ENCODE data around the gene TTLL1. TPM values are rescaled to one million over a fixed set of nuclear protein-coding genes. Genes with fewer than 3 reads are reported as not detected.
"Not testable (repeated sequence)": the region's sequence is repeated elsewhere in the genome, so short reads cannot be mapped to it uniquely, and the experiment has no call there.

Gene TTLL1
- total RNA-seq, 1 donor from 2014 or later: 9.4 TPM

DNA sequence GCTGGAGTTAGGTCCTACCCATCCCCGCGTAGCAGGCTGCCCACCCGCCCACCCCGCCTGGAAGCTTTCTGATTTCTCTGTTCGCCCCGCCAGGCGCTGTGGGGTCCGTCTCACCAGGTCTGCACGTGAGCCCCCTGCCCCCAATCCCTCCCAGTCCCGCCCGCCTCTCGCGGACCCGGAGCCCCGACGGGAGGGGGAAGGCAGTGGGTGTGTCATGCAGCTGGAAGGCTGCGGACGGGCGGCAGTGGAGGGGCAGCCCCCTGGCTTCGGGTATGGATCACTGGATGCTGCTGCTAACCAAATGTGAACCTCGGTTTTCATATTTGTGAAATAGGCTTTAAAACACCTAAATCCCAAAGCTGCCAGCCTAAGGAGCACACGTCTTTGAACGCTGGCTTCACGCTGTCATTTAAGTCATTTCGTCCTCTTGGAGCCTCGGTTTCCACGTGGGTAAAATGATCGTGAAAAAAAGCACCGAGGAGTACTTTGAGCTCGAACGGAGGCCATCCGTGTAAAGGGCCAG is 20.8 kb upstream of the TTLL1 start:
- peaks cover 42% of the 10 kb centered on the region for H3K27me3 Mint-ChIP-seq (ENCODE audit: insufficient read depth, low read depth)
- peak overlapping the region; percentile 76 for H2AFZ ChIP-seq (replicated peaks)

DNA sequence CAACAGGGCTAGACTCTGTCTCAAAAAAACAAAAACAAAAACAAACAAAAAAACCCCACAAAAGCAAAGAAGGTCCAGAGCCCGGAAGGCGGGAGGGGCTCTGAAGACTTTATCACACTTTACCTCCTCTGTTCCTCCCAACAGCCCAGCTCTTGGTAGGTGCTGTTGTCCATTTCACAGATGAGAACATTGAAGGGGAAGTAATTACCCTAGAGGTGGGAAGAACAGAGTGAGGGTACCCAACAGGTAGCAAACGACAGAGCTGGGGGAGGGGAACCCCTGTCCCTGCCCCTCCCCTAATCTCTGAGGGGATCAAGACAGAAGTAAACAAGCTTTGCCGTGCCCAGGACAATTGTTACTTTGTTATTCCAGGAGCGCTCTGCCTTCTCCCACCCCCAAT is 20.3 kb upstream of the TTLL1 start:
- H3K9me3 ChIP-seq (ENCODE audit: low read depth): no peaks in the 10 kb centered on the region

More for the DNA sequence above, 20.8 kb upstream of the TTLL1 start:
- peak; percentile 50 for TF ChIP-seq EZH2phosphoT487 (IDR thresholded peaks at IDR 0.05)
- TF ChIP-seq, protein P1, sequence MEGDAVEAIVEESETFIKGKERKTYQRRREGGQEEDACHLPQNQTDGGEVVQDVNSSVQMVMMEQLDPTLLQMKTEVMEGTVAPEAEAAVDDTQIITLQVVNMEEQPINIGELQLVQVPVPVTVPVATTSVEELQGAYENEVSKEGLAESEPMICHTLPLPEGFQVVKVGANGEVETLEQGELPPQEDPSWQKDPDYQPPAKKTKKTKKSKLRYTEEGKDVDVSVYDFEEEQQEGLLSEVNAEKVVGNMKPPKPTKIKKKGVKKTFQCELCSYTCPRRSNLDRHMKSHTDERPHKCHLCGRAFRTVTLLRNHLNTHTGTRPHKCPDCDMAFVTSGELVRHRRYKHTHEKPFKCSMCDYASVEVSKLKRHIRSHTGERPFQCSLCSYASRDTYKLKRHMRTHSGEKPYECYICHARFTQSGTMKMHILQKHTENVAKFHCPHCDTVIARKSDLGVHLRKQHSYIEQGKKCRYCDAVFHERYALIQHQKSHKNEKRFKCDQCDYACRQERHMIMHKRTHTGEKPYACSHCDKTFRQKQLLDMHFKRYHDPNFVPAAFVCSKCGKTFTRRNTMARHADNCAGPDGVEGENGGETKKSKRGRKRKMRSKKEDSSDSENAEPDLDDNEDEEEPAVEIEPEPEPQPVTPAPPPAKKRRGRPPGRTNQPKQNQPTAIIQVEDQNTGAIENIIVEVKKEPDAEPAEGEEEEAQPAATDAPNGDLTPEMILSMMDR (IDR thresholded peaks at IDR 0.05): no peak
- peak; percentile 21 for TF ChIP-seq EZH2 (IDR thresholded peaks at IDR 0.05)
- Histone ChIP-seq H3K4me3 (peak overlapping the region; percentile 57), H4K20me1 (ENCODE audit: low read depth) (peaks cover 22% of the 10 kb centered on the region), H3K9me3 (ENCODE audit: low read depth) (no peaks in the 10 kb centered on the region), H3K4me2 (peak overlapping the region; percentile 91), H3K27ac (no peak overlapping the region), H3F3A (ENCODE audit: low read depth) (peaks cover 36% of the 10 kb centered on the region), H3K27me3 (peaks cover 71% of the 10 kb centered on the region), H3K79me2 (ENCODE audit: low read depth) (no peaks in the 10 kb centered on the region), H3K4me1 (peaks cover 16% of the 10 kb centered on the region), H3K9ac (no peak overlapping the region), H3K36me3 (no peaks in the 10 kb centered on the region)
- Mint-ChIP-seq H3K4me1 (peaks cover 19% of the 10 kb centered on the region), H3K4me3 (peak overlapping the region; percentile 84), H3K36me3 (no peaks in the 10 kb centered on the region), H3K27ac (no peak overlapping the region), H3K9me3 (no peaks in the 10 kb centered on the region)
- peak; percentile 64 for DNase-seq (ENCODE audit: low spot score)

DNA sequence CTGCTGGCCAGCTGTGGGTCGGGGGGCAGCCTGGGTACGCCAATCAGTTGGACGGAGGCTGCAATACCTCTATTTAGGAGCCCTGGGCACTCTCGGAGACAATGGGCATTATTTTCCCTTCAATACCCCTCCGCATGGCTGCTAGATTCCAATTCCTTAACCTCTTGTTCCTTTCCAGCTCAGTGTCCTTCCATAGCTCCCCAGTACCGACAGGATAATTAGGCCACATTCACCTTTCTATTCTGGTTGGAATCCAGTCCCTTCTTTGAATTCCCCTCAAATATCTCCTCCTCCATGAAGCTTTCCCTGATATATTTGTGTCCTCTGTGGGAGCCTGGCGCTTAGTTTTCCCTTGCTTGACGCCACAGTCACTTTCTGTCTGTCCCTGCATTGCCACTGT is 17.1 kb upstream of the TTLL1 start:
- Histone ChIP-seq H3K36me3 (no peaks in the 10 kb centered on the region), H3K27me3 (peaks cover 35% of the 10 kb centered on the region), H4K20me1 (ENCODE audit: low read depth) (peaks cover 9% of the 10 kb centered on the region), H2AFZ (replicated peaks) (no peak overlapping the region), H3K9ac (no peak overlapping the region), H3K9me3 (ENCODE audit: low read depth) (no peaks in the 10 kb centered on the region), H3K79me2 (ENCODE audit: low read depth) (no peaks in the 10 kb centered on the region), H3K4me3 (no peak overlapping the region), H3K4me2 (no peak overlapping the region), H3K27ac (no peak overlapping the region), H3K4me1 (peaks cover 20% of the 10 kb centered on the region), H3F3A (ENCODE audit: low read depth) (peaks cover 25% of the 10 kb centered on the region)
- Mint-ChIP-seq H3K4me3 (no peak overlapping the region), H3K9me3 (no peaks in the 10 kb centered on the region), H3K4me1 (peaks cover 25% of the 10 kb centered on the region), H3K27ac (no peak overlapping the region), H3K27me3 (ENCODE audit: insufficient read depth, low read depth) (peaks cover 19% of the 10 kb centered on the region), H3K36me3 (no peaks in the 10 kb centered on the region)
- TF ChIP-seq, protein P1 (IDR thresholded peaks at IDR 0.05): no peak
- TF ChIP-seq EZH2phosphoT487 (IDR thresholded peaks at IDR 0.05) (no peak), EZH2 (IDR thresholded peaks at IDR 0.05) (no peak)
- peak; percentile 27 for DNase-seq (ENCODE audit: low spot score)

More for the DNA sequence above, 20.3 kb upstream of the TTLL1 start:
- TF ChIP-seq EZH2phosphoT487 (IDR thresholded peaks at IDR 0.05) (no peak), EZH2 (IDR thresholded peaks at IDR 0.05) (no peak)
- TF ChIP-seq, protein P1 (IDR thresholded peaks at IDR 0.05): no peak
- no peak for DNase-seq (ENCODE audit: low spot score)
- Histone ChIP-seq H3F3A (ENCODE audit: low read depth) (peaks cover 32% of the 10 kb centered on the region), H3K4me2 (peak overlapping the region; percentile 91), H3K27ac (no peak overlapping the region), H3K4me3 (peak overlapping the region; percentile 57), H4K20me1 (ENCODE audit: low read depth) (peaks cover 22% of the 10 kb centered on the region), H3K9ac (no peak overlapping the region), H3K36me3 (no peaks in the 10 kb centered on the region), H3K79me2 (ENCODE audit: low read depth) (no peaks in the 10 kb centered on the region), H2AFZ (replicated peaks) (no peak overlapping the region), H3K4me1 (peaks cover 16% of the 10 kb centered on the region), H3K27me3 (peaks cover 67% of the 10 kb centered on the region)
- H3K36me3 Mint-ChIP-seq: no peaks in the 10 kb centered on the region
- H3K4me3 Mint-ChIP-seq: peak overlapping the region; percentile 67
- peaks cover 19% of the 10 kb centered on the region for H3K4me1 Mint-ChIP-seq
- H3K27me3 Mint-ChIP-seq (ENCODE audit: insufficient read depth, low read depth): peaks cover 41% of the 10 kb centered on the region
- no peaks in the 10 kb centered on the region for H3K9me3 Mint-ChIP-seq
- H3K27ac Mint-ChIP-seq: no peak overlapping the region

DNA sequence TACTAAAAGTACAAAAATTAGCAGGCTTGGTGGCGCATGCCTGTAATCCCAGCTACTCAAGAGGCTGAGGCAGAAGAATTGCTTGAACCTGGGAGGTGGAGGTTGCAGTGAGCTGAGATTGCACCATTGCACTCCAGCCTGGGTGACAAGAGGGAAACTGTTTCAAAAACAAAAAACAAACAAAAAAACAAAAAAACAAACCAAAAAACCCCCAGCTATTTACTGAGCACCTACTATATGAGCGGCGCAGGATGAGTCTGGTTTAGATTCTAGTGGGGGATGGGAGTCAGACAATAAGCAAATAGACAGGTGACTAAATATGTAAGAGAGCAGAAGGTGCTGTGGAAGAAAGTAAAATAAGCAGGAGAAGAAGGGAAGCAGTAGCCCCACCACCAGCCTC is 15.8 kb upstream of the TTLL1 start:
- H3K4me1 Mint-ChIP-seq: peaks cover 25% of the 10 kb centered on the region
- Histone ChIP-seq H3K27me3 (peaks cover 21% of the 10 kb centered on the region), H3F3A (ENCODE audit: low read depth) (peaks cover 13% of the 10 kb centered on the region), H3K4me1 (peaks cover 13% of the 10 kb centered on the region)
- not testable (repeated sequence) for H2AFZ ChIP-seq (replicated peaks); H4K20me1 ChIP-seq (ENCODE audit: low read depth); DNase-seq (ENCODE audit: low spot score); H3K4me3 ChIP-seq; H3K9me3 Mint-ChIP-seq; H3K4me2 ChIP-seq; H3K4me3 Mint-ChIP-seq; H3K36me3 Mint-ChIP-seq; H3K9ac ChIP-seq; H3K27ac Mint-ChIP-seq; H3K36me3 ChIP-seq; H3K9me3 ChIP-seq (ENCODE audit: low read depth); H3K79me2 ChIP-seq (ENCODE audit: low read depth); H3K27ac ChIP-seq
- H3K27me3 Mint-ChIP-seq (ENCODE audit: insufficient read depth, low read depth): peaks cover 16% of the 10 kb centered on the region

DNA sequence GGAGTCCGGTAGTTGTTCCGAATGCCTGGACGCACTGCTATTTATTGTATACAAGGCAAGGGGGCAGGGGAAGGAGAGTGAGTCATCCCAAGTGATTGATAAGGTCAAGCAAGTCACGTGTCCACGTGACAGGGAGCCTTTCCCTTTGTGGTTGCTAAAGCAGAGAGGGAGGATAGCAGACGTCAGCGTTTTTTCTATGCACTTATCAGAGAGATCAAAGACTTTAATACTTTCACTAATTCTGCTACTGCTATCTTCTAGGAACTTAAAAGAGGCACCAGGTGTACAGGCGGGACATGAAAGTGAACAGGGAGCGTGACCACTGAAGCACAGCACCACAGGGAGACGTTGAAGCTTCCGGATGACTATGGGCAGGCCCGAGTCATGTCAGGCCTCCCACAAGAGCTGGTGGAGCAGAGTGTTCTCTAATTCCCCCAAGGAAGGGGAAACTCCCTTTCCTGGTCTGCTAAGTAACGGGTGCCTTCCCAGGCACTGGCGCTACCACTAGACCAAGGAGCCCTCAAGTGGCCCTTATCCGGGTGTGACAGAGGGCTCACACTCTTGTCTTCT is 14.9 kb upstream of the TTLL1 start:
- H3K9me3 ChIP-seq (ENCODE audit: low read depth); H3K79me2 ChIP-seq (ENCODE audit: low read depth); H4K20me1 ChIP-seq (ENCODE audit: low read depth); H3F3A ChIP-seq (ENCODE audit: low read depth); H3K9ac ChIP-seq; H3K36me3 Mint-ChIP-seq; H3K4me1 ChIP-seq; H3K4me3 ChIP-seq; H3K4me2 ChIP-seq; H3K9me3 Mint-ChIP-seq; H3K27ac ChIP-seq; H3K36me3 ChIP-seq: not testable (repeated sequence)
- peak overlapping the region; percentile 74 for H3K27ac Mint-ChIP-seq
- H3K27me3 Mint-ChIP-seq (ENCODE audit: insufficient read depth, low read depth): peaks cover 13% of the 10 kb centered on the region
- peak; percentile 49 for DNase-seq (ENCODE audit: low spot score)
- peak overlapping the region; percentile 3 for H3K4me3 Mint-ChIP-seq
- peaks cover 25% of the 10 kb centered on the region for H3K4me1 Mint-ChIP-seq
- H3K27me3 ChIP-seq: peaks cover 13% of the 10 kb centered on the region
- peak overlapping the region; percentile 69 for H2AFZ ChIP-seq (replicated peaks)

Data from neural progenitor cell (in vitro differentiated cells).